Right forelimb (tissue), 1 donor: Measurements from ENCODE around the gene SPATA3.

ENCODE experiments used
- DNase-seq: peaks from one replicate; pipeline ENCODE4 v3.0.0-alpha.2; 2018

SPATA3 gene

GRCh38 chr2:231032575-231033140 lies 36.7 kb downstream of the SPATA3 start:
- no peak for DNase-seq

- no peak for DNase-seq
Measured at GRCh38 chr2:231033147-231034132, 37.5 kb downstream of the SPATA3 start.

GRCh38 chr2:231034291-231034882 lies 38.5 kb downstream of the SPATA3 start:
- no peak for DNase-seq

GRCh38 chr2:231036131-231036530 lies 40.2 kb downstream of the SPATA3 start:
- no peak for DNase-seq

DNA sequence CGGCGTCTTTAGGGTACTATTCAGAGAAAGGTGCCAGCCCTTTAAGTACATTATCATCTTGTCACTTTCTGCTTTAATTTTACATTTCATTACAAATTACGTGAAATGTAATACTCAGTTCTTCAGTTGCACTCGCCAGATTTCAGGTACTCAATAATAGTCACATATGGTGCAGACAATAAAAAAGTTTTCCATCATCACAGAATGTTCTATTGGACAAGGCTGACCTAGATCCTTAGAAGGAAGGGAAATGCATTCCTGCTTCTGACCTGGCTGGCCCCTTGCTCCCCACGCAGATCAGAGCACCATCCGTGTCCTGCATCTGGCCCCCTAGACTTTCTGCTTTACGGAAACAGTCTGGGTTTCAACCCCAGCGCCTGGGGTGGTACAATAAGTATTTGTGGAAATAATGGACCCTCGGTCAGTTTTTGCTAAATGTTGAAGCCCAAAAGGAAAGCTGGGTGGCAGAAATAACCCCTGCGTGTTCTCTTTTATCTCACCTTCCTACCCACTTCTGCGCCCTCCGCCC lies 40.7 kb downstream of the SPATA3 start:
- DNase-seq: no peak

- DNase-seq: no peak
Measured at GRCh38 chr2:231037202-231037730, 41.3 kb downstream of the SPATA3 start, which contains the start of gene C2orf72. Gene C2orf72, plus strand, starts transcription at chr2:231037523. Its CDS starts 43 bp downstream, at chr2:231037566.

- DNase-seq: no peak
Measured at GRCh38 chr2:231037731-231038482, 42.0 kb downstream of the SPATA3 start.

GRCh38 chr2:231038483-231039293 lies 42.8 kb downstream of the SPATA3 start:
- no peak for DNase-seq

DNA sequence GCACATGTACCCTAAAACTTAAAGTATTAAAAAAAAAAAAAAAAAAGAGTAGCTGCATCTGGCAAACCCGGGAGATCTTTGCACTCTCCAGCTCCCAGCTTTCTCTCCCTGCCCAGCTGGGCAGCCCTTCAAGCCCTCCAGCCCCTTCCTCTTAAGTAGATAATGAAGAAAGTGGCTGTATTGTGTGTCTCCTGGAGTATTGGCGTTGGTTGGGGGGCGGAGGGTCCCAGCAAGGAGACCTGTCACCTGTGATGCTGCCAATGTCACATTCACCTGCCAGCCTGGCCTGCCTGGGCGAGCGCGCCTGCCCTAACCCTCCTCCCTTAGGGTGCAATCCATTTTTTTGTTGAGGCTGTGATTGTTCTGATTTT lies 43.4 kb downstream of the SPATA3 start:
- DNase-seq: no peak

- no peak for DNase-seq
Measured at GRCh38 chr2:231039821-231040364, 44.0 kb downstream of the SPATA3 start.

GRCh38 chr2:231041061-231041689 lies 45.3 kb downstream of the SPATA3 start:
- no peak for DNase-seq

GRCh38 chr2:231043796-231044195 lies 47.9 kb downstream of the SPATA3 start:
- DNase-seq: no peak

DNA sequence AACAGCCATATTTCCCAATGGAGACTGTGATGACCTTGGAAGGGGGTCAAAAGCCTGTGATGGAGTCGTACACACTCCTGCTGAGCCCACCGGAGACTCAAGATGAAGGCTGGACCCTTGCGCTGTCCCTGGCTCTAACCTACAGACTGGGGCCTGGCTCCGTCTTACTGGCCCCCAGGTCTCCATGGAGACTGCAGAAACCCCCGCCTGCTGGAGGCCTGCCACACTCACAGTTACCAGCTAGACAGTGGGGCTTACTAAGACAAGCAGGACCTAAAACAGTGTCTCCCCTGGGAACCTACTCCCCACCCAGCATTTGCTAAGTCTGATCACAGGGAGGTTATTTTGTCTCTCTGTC lies 51.0 kb downstream of the SPATA3 start:
- no peak for DNase-seq

GRCh38 chr2:231047274-231047922 lies 51.5 kb downstream of the SPATA3 start:
- no peak for DNase-seq

- DNase-seq: no peak
Measured at GRCh38 chr2:231047923-231048915, 52.3 kb downstream of the SPATA3 start.

DNA sequence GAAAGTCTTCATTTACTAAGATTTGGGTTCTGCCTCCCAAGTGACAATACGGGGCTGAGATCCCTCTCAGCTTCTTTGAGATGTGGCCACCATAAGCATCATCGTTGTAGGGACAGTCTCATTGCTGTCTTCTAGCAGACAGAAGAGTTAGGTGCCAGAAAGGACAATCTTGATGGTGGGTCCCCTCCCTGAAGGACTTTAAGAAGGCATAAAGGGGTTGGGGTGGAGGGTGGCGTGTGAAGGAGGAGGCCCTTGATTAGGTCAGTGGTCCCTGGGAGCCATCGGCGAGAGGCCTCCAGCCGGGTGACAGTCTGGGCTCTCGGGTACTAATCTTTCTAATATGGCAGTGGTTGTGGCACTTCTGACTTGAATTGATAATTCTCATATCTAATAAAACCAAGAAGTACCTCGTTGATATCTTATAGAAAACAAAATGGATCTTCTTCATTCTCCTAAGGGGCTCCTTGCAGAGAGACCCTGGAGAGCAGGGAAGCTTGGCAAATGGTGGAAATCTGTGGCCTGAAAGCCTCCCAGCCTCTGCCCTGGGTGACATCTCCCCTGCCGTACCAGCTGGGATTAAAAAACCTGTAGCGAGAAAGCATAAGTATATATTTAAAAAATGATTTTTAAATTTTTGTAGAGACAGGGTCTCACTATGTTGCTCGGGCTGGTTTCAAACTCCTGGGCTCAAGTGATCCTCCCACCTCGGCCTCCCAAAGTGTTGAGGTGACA lies 53.5 kb downstream of the SPATA3 start:
- DNase-seq: no peak

DNA sequence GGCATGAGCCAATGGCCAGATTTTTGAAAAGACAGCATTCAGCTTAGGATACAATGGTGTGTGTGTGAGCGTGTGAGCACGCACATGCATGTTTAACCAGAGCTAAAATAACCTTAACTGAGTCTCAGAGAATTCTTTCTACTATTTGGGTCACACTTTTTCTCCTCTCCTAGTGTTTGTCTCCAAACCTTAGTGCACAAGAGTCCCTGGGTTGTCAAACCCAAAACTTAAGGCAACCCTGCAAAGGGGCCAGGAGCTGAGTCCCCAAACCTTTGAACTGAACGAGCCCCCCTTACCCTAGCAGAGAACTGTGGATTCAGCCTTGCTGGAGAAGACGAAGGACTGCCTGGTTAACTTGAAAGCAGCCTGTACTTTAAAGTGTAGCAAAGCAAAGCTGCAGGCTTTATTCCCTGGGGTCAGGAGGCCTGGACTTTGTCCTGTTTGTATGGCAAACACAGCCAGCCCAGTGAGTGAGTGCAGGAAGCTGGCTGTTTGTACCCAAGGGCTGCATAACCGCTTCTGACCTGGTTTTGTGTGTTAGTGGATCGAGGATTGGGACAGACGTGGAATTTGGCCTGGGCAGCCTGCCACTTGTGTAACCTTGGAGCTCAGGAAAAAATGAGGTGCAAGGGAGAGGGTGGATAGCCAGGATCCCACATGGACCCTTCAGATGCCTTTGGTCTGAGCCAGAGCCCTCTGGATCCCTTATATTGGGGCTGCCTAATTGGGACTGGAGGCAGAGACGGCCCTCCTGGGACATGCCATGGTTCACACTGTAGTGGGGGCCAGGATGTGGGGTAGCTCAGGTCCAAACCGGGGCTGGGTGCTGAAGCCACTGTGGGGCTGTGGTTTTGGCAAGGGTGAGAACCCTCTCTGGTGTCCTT lies 54.3 kb downstream of the SPATA3 start:
- DNase-seq: no peak
